ENCODE results near the gene MIPOL1.
"Not testable (repeated sequence)": the region's sequence is repeated elsewhere in the genome, so short reads cannot be mapped to it uniquely, and the experiment has no call there.

MIPOL1 gene

GRCh38 chr14:37187840-37188577 lies 9.7 kb upstream of the MIPOL1 start:
- not testable (repeated sequence) for DNase-seq (ENCODE audit: low read depth in 2 of 2)

- not testable (repeated sequence) for DNase-seq (ENCODE audit: low read depth in 2 of 2)
These were observed 8.0 kb upstream of the MIPOL1 start for GRCh38 chr14:37189733-37190132.

- no peak for DNase-seq (ENCODE audit: low read depth in 2 of 2)
These were observed 3.0 kb upstream of the MIPOL1 start for GRCh38 chr14:37194698-37195097.

- DNase-seq (ENCODE audit: low read depth in 2 of 2), result no peak
These were observed 2.4 kb upstream of the MIPOL1 start for GRCh38 chr14:37195327-37195726.

GRCh38 chr14:37196604-37197420 lies 925 bp upstream of the MIPOL1 start:
- DNase-seq (ENCODE audit: low read depth in 2 of 2), result no peak

GRCh38 chr14:37198273-37198598 lies 499 bp downstream of the MIPOL1 start:
- no peak for DNase-seq (ENCODE audit: low read depth in 2 of 2)

GRCh38 chr14:37198907-37199306 lies 1.2 kb downstream of the MIPOL1 start:
- DNase-seq (ENCODE audit: low read depth in 2 of 2), result no peak

- no peak for DNase-seq (ENCODE audit: low read depth in 2 of 2)
These were observed 4.0 kb downstream of the MIPOL1 start for GRCh38 chr14:37201724-37202123.

GRCh38 chr14:37202265-37202664 lies 4.5 kb downstream of the MIPOL1 start:
- DNase-seq (ENCODE audit: low read depth in 2 of 2), result no peak

- DNase-seq (ENCODE audit: low read depth in 2 of 2), result no peak
These were observed 5.1 kb downstream of the MIPOL1 start for GRCh38 chr14:37202812-37203211.

GRCh38 chr14:37203423-37203822 lies 5.7 kb downstream of the MIPOL1 start:
- DNase-seq (ENCODE audit: low read depth in 2 of 2), result no peak

- DNase-seq (ENCODE audit: low read depth in 2 of 2), result not testable (repeated sequence)
These were observed 8.2 kb downstream of the MIPOL1 start for GRCh38 chr14:37205623-37206605.

- DNase-seq (ENCODE audit: low read depth in 2 of 2), result not testable (repeated sequence)
These were observed 11.9 kb downstream of the MIPOL1 start for GRCh38 chr14:37209617-37210016.

GRCh38 chr14:37210448-37210847 lies 12.7 kb downstream of the MIPOL1 start:
- DNase-seq (ENCODE audit: low read depth in 2 of 2), result no peak

GRCh38 chr14:37213016-37213415 lies 15.3 kb downstream of the MIPOL1 start:
- DNase-seq (ENCODE audit: low read depth in 2 of 2), result no peak

- no peak for DNase-seq (ENCODE audit: low read depth in 2 of 2)
These were observed 17.6 kb downstream of the MIPOL1 start for GRCh38 chr14:37215345-37215744.

- DNase-seq (ENCODE audit: low read depth in 2 of 2), result no peak
These were observed 23.3 kb downstream of the MIPOL1 start for GRCh38 chr14:37221073-37221472.

GRCh38 chr14:37223947-37224474 lies 26.3 kb downstream of the MIPOL1 start:
- DNase-seq (ENCODE audit: low read depth in 2 of 2), result no peak

- DNase-seq (ENCODE audit: low read depth in 2 of 2), result not testable (repeated sequence)
These were observed 27.9 kb downstream of the MIPOL1 start for GRCh38 chr14:37225668-37226067.

GRCh38 chr14:37230551-37231194 lies 32.9 kb downstream of the MIPOL1 start:
- no peak for DNase-seq (ENCODE audit: low read depth in 2 of 2)

GRCh38 chr14:37232907-37233481 lies 35.3 kb downstream of the MIPOL1 start:
- DNase-seq (ENCODE audit: low read depth in 2 of 2), result no peak

Data from stimulated activated CD8-positive, alpha-beta memory T cell treated with anti-CD3 and anti-CD28 coated beads, Interleukin-7, amount 100 ng/mL, for 1 hour (primary cell).